HL-60 (cell line): ENCODE results near the gene GLP1R.

Experiments
- DNase-seq, 2 experiments: peaks; one replicate each; pipeline ENCODE4 v3.0.0-alpha.2; 2010 to 2020; ENCODE audit warnings: low read depth in 1 of 2, low spot score in 1 of 2
- H3K27ac ChIP-seq: fragments of 250-450 bp; sonication (Bioruptor Pico); replicated peaks from 2 replicates; pipeline ENCODE4 v1.5.1; 2020; ENCODE audit warnings: mild to moderate bottlenecking, moderate library complexity
- H3K27me3 ChIP-seq: fragments of 250-450 bp; sonication (Bioruptor Pico); 2 replicates; pipeline ENCODE4 v1.5.1; 2021; ENCODE audit warnings: mild to moderate bottlenecking, moderate library complexity; ENCODE audit not compliant: insufficient read depth, poor library complexity, severe bottlenecking
- H3K4me3 ChIP-seq: replicated peaks from 2 replicates; pipeline ENCODE4 v1.5.1; 2011; ENCODE audit warnings: mild to moderate bottlenecking, control low read depth, low read length; ENCODE audit not compliant: insufficient read depth
- GABPA ChIP-seq: IDR thresholded peaks from 2 replicates; pipeline ENCODE4 v1.6.1; 2012; ENCODE audit warnings: low read depth
- POLR2AphosphoS5 ChIP-seq: IDR thresholded peaks from 2 replicates; pipeline ENCODE4 v1.6.1; 2012; ENCODE audit warnings: low read depth
- SPI1 ChIP-seq: IDR thresholded peaks from 2 replicates; pipeline ENCODE4 v1.6.1; 2012; ENCODE audit warnings: low read depth, mild to moderate bottlenecking, borderline replicate concordance
- TF ChIP-seq, protein P1 (sequence below): IDR thresholded peaks from 2 replicates; pipeline ENCODE4 v1.6.1; 2012; ENCODE audit warnings: low read depth; ENCODE audit not compliant: insufficient replicate concordance
- TF ChIP-seq, protein P2 (sequence below): IDR thresholded peaks from one replicate; pipeline ENCODE4 v1.5.1; 2011; ENCODE audit warnings: low read length, control low read depth, inconsistent platforms; ENCODE audit not compliant: insufficient read depth

Gene GLP1R

GRCh38 chr6:39065561-39065960 lies 17.0 kb downstream of the GLP1R start:
- no peaks in the 10 kb centered on the region for H3K27me3 ChIP-seq
- H3K27ac ChIP-seq: no peak overlapping the region
- DNase-seq: no peak
- H3K4me3 ChIP-seq: no peak overlapping the region
- no peak for TF ChIP-seq POLR2AphosphoS5
- TF ChIP-seq, protein P1, sequence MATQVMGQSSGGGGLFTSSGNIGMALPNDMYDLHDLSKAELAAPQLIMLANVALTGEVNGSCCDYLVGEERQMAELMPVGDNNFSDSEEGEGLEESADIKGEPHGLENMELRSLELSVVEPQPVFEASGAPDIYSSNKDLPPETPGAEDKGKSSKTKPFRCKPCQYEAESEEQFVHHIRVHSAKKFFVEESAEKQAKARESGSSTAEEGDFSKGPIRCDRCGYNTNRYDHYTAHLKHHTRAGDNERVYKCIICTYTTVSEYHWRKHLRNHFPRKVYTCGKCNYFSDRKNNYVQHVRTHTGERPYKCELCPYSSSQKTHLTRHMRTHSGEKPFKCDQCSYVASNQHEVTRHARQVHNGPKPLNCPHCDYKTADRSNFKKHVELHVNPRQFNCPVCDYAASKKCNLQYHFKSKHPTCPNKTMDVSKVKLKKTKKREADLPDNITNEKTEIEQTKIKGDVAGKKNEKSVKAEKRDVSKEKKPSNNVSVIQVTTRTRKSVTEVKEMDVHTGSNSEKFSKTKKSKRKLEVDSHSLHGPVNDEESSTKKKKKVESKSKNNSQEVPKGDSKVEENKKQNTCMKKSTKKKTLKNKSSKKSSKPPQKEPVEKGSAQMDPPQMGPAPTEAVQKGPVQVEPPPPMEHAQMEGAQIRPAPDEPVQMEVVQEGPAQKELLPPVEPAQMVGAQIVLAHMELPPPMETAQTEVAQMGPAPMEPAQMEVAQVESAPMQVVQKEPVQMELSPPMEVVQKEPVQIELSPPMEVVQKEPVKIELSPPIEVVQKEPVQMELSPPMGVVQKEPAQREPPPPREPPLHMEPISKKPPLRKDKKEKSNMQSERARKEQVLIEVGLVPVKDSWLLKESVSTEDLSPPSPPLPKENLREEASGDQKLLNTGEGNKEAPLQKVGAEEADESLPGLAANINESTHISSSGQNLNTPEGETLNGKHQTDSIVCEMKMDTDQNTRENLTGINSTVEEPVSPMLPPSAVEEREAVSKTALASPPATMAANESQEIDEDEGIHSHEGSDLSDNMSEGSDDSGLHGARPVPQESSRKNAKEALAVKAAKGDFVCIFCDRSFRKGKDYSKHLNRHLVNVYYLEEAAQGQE: no peak
- no peak for TF ChIP-seq GABPA
- TF ChIP-seq SPI1: no peak
- TF ChIP-seq, protein P2, sequence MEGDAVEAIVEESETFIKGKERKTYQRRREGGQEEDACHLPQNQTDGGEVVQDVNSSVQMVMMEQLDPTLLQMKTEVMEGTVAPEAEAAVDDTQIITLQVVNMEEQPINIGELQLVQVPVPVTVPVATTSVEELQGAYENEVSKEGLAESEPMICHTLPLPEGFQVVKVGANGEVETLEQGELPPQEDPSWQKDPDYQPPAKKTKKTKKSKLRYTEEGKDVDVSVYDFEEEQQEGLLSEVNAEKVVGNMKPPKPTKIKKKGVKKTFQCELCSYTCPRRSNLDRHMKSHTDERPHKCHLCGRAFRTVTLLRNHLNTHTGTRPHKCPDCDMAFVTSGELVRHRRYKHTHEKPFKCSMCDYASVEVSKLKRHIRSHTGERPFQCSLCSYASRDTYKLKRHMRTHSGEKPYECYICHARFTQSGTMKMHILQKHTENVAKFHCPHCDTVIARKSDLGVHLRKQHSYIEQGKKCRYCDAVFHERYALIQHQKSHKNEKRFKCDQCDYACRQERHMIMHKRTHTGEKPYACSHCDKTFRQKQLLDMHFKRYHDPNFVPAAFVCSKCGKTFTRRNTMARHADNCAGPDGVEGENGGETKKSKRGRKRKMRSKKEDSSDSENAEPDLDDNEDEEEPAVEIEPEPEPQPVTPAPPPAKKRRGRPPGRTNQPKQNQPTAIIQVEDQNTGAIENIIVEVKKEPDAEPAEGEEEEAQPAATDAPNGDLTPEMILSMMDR: no peak

DNA sequence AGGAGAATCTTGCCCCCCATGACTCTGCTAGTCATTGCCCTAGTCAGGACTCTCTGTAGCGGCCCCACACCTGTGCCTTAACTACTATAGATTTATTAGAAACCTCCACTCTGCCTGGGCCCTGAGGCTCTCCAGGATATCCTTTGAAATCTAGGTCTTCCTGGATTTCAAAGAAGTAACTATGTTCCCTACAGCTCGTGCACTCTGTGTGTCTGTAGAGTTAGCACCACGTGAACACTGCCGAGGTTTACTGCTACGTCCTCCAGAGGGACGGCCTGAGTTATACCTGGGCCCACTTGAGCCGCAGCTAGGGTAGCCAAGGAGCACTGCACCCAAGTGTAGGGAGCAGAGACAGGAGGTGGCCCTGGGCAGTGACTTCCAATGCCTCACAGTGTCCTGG lies 19.8 kb downstream of the GLP1R start:
- DNase-seq: no peak
- no peak overlapping the region for H3K4me3 ChIP-seq
- TF ChIP-seq GABPA (no peak), POLR2AphosphoS5 (no peak)
- TF ChIP-seq, protein P2: no peak
- H3K27me3 ChIP-seq: no peaks in the 10 kb centered on the region
- H3K27ac ChIP-seq: no peak overlapping the region

DNA sequence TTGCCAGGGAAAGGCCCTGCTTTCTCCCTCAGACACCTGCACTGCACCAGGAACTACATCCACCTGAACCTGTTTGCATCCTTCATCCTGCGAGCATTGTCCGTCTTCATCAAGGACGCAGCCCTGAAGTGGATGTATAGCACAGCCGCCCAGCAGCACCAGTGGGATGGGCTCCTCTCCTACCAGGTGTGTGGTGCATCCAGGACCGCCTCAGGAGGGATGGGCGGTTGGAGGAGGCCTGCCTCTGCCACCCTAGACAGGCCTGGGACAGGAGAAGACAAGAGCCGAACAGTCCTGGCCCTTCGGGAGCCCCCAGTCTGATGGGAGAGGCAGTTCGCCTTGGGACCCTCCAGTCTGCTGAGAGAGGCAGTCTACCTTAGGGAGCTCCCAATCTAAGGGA lies 24.2 kb downstream of the GLP1R start:
- no peak for DNase-seq

More for the DNA sequence above, 24.2 kb downstream of the GLP1R start:
- TF ChIP-seq, protein P2: no peak
- TF ChIP-seq, protein P1: no peak
- TF ChIP-seq GABPA: no peak
- no peak for TF ChIP-seq SPI1
- TF ChIP-seq POLR2AphosphoS5: no peak
- Histone ChIP-seq H3K27ac (no peak overlapping the region), H3K27me3 (no peaks in the 10 kb centered on the region), H3K4me3 (no peak overlapping the region)
